NCI-H1092 (cell line): ENCODE data around the gene MRGPRX2.

Experiments
- DNase-seq: peaks from one replicate; lab custom pipeline; 2025; lab: John Stamatoyannopoulos, UW

The MRGPRX2 gene

GRCh38 chr11:19060629-19061028, at the start of gene MRGPRX2:
MRGPRX2 (minus strand) TSS chr11:19060717; CDS start chr11:19056402, 4,315 bp downstream.
- DNase-seq: no peak

GRCh38 chr11:19110295-19110694, 49.8 kb upstream of the MRGPRX2 start:
- DNase-seq: peak; percentile 57

- no peak for DNase-seq
Measured at GRCh38 chr11:19107125-19107524, 46.6 kb upstream of the MRGPRX2 start.

DNA sequence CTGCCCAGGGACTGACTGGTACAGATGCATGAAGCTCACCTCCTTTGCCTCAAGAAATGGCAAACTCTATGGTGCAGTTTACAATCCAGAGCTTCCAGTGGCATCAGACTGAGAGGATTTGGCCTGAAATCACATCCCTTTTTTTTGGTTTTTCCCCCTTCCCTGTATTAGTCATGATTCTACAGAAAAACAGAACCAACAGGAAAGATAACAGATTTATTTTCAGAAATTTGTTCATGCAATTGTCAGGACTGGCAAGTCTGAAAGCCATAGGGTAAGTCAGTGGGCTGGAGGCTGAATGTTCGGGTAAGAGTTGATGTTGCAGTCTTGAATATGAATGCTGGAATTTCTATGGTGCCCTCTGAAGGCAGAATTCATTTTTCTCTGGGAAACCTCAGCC, 44.5 kb upstream of the MRGPRX2 start:
- no peak for DNase-seq

DNA sequence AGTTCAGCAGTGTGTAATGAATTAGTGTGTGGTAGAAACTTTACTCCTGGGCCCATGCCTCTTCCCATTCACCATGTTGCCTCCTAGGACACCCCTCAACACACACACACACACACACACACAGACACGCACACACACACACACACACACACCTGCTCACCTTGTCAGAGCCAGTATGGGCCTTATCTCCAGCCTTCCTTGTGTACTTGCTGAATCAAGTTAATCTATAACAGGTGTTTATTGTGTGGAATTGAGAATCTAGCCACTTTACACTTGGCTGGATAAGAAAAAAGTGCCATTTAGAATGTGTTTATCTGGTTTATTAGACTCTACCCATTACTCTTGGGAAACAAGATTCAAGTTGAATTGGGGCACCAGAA, 42.0 kb upstream of the MRGPRX2 start:
- DNase-seq: no peak

- no peak for DNase-seq
Measured at GRCh38 chr11:19101796-19102520, 41.4 kb upstream of the MRGPRX2 start.

DNA sequence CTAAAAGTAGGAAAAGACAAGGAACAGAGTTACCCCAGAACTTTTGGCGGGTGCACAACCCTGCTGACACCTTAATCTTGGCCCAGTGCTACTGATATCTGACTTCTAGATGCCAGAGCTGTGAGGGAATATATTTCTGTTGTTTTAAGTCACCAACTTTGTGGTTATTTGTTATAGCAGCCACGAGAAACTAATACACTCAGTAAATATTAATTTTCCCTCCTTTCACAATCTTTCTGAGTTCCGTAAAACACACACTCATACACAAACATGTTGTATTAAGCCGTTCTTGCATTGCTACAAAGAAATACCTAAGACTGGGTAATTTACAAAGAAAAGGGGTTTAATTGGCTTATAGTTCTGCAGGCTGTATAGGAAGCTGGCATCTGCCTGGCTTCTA, 40.4 kb upstream of the MRGPRX2 start:
- DNase-seq: no peak

DNA sequence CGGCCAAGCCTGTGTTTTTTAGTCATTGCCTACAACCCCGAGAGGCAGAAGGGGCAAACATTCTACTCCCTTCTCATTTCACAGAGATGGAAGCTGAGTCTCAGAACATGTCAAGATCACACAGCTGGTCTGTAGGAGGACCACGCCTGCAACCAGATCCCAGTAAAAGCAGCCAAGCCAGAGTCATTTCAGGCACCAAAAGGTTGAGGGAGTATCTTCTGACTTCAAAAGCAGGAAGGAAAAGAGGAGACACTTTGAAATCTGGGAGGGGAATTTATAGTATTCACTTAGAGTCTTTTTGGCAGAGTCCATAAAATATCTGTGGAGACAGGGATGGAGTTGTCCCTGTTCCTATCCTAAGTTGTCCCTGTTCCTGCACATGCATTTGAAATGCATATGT, 38.6 kb upstream of the MRGPRX2 start:
- DNase-seq: no peak

- no peak for DNase-seq
Measured at GRCh38 chr11:19094859-19095258, 34.3 kb upstream of the MRGPRX2 start.

DNA sequence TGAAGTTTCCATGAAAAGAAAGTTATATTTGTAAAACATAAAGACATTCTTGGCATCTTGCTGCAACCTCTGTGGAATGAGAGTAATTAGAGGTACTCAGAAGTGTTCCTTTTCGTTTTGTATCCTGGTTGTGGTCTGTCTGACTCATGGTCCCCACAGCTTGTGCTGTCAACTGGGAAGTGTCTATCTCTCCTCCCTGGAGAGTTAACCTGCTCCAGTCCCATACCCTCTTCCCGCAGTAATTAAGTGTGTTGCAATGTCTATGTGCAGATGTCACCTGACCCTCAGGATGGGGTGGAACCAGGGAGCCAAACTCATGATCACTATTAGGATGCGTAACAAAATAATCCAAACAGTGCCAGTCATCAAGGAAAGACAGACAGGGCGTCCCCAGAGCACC, 33.5 kb upstream of the MRGPRX2 start:
- DNase-seq: no peak

DNA sequence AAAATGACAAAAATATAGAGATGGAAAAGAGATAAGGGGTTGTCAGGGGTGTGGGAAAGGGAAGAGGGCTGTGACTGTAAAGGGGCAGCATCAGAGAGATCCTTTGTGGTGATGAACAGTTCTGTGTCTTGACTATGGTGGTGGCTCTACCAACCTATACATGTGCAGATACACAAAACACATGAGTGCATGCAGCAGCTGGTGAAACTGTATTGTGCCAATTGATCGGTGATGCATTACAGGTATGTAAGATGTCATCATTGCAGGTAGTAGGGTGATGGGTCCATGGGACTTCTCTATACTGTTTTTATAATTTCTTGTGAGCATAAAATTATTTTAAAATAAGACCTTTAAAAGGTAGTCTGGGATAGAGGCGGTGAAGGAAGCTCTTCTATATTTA, 32.3 kb upstream of the MRGPRX2 start:
- no peak for DNase-seq

DNA sequence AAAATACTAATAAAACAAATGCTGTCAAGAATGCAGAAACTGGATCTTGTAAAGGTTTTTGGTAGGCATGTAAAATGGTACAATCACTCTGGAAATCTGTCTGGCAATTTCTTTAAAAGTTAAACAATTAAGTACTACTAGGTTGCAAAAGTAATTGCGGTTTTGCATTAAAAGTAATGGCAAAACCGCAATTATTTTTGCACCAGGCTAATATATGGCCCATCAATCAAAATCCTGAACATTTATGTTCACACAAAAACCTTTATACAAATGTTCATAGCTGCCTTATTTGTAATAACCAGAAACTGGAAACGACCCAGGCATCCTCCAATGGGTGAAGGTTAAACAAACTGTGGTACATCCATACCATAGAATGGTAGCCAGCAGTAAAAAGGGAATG, 31.8 kb upstream of the MRGPRX2 start:
- no peak for DNase-seq

GRCh38 chr11:19091366-19091765, 30.8 kb upstream of the MRGPRX2 start:
- DNase-seq: no peak

DNA sequence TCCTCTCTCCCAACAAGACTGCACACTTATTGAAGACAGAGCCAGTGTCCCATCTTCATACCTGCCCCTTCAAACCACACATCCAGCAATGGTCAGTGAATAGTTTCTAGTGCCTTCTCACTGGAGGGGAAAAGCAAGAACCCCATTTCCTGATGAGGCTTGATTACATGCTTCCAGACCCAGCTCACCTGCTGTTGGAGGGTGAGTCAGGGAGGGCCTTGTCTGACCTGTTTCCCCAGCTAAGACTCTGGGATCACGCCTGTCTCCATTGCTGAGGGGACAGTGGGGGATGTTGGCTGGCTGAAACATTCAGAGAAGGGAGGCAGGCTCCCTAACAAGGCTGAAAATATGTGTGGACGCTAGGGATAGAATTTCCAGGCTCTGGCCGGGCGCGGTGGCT, 28.9 kb upstream of the MRGPRX2 start:
- DNase-seq: no peak

DNA sequence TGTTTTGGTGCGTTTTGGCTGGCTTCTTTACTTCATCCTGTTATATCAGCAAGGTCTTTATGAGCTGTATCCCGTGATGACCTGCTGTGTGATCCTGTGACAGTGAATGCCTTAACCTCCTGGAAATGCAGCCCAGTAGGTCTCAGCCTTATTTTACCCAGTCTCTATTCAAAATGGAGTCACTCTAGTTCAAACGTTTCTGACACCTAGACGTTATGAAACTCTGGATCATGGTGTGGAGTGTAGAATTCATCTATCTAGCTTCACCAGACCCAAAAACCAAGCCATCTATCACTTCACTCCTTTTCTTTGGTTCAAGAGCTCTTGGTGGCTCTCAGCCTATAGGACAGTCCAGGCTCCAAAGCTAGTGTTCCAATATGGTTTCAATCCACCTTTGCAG, 28.3 kb upstream of the MRGPRX2 start:
- DNase-seq: no peak

DNA sequence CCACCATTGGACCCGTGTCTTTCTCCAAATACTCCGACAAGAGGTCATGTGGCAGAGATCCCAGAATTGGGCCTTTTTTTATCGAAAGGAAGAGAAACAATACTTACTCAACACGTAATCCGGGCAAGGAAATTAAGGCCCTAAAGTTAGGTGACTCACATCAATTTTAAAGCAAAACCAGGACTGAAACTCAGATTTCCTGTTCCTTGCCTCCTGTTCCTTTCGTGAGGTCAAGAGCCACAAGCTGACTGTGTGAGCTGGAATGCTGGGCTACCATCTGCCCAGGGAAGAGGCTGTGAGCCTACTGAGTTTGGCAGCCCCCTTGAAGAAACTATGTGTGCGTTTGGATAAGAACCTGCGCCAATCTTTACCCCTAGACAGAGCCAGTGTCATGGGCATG, 27.1 kb upstream of the MRGPRX2 start:
- DNase-seq: no peak

DNA sequence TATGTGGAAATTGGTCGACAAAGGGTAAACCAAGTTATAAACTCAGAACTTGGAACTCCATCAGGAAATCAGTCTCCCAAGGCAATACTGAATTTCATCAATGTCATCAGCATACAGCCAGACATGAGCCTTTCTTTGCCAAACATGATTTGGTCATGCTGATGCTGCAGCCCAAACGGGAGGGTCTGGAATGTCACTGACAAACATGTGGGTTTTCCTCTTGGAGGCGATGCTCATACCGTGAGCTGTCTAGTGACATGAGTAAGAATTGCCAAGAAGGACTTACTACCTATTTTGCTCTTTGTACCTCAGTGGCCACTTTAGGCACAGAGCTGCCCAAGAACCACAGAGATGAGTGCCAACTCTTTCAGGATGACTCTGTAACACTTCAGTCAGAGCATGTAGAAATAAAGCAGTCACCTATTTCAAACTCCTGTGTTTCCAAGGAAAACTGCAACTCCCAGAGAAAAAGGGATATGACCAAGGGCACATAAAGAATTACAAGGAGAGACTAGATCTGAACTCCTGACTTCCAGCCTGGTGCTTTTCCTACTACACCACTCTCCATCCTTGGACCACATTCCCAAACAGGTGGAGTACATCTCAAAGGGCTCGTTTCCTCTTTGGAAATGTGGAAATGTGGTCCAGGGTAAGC, 24.3 kb upstream of the MRGPRX2 start:
- no peak for DNase-seq

- DNase-seq: no peak
Measured at GRCh38 chr11:19083166-19083565, 22.6 kb upstream of the MRGPRX2 start.

- DNase-seq: no peak
Measured at GRCh38 chr11:19080579-19080993, 20.1 kb upstream of the MRGPRX2 start.

DNA sequence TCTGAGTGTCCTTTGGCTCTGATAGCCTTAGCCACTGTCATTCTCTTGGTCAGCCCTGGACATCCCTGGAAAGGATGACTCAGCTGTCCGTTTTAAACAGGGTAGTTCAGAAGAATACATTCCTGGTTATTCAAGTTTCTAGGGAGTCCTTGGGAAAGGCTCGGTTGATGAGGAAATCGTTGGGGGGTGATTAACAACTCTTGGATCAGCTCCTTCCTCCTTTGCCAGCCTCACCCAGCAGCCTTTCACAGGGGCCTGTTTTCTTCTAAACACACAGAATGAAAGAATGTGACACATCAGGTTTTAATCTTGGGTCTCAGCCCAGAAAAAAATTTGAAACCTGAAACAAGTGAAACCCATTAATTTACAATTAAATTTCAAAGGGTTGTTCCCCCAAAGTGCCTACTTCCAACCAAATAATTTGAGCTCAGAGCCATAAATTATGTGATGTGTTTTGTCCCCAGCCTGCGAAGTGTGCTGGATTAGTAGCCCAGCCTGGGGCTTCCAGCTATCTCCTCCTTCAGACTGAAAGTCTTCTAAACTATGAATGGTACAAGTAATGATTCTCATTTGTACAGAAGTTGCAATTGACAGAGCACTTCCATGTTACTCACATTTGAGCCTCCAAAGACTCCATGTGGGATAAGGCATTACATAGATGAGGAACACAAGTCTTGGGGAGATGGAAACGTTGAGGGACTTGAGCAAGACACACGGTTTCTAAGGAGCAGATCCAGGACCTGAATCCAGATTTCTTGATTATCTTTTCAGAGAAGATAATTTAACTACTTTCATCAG, 19.3 kb upstream of the MRGPRX2 start:
- no peak for DNase-seq

- no peak for DNase-seq
Measured at GRCh38 chr11:19077965-19078364, 17.4 kb upstream of the MRGPRX2 start.

DNA sequence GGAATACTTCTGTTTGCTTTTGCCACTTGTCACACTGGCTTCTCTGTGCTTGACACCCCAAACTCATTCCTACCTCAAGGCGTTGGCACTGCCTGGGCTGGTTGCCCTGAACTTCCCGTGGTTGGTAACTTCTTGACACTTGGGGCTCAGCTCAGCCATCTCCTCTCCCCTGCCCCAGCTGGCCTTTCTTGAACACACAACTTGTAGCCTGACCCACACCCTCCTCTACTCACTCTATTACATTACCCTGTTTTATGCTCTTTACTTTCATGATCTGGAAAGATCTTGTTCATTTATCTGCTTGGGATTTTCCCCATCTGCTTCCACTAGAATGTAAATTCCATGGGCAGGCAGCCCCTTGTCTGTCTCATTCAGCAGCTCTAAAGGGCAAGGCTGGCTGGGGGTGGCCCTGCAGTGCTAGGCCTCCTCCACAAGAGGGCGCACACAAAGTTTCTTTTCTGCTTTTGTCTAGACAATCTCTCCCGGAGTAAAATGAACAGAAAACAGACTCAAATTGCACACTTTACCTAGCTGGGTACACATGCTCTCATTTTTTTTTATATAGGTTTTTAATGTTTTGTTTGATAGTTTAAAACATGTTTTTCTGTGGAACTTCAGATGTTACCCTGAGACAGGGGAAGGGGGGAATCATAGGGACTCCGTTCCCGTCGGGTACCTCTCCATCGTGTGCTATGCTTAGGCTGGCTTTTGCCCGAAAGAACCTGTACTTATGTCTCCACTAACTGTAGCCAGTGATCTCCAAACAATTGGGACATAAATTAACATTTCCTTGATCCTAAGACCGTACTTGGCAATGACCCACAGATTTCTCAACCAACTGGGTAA, 16.4 kb upstream of the MRGPRX2 start:
- peak; percentile 29 for DNase-seq
